Measurements from ENCODE around the gene SPECC1L.
A peak's percentile ranks its signal among the peaks of the same experiment; 100 is the strongest.

Gene SPECC1L

GRCh38 chr22:24430431-24431308 is 160.0 kb downstream of the SPECC1L start:
- DNase-seq (ENCODE audit: low spot score) = no peak

DNA sequence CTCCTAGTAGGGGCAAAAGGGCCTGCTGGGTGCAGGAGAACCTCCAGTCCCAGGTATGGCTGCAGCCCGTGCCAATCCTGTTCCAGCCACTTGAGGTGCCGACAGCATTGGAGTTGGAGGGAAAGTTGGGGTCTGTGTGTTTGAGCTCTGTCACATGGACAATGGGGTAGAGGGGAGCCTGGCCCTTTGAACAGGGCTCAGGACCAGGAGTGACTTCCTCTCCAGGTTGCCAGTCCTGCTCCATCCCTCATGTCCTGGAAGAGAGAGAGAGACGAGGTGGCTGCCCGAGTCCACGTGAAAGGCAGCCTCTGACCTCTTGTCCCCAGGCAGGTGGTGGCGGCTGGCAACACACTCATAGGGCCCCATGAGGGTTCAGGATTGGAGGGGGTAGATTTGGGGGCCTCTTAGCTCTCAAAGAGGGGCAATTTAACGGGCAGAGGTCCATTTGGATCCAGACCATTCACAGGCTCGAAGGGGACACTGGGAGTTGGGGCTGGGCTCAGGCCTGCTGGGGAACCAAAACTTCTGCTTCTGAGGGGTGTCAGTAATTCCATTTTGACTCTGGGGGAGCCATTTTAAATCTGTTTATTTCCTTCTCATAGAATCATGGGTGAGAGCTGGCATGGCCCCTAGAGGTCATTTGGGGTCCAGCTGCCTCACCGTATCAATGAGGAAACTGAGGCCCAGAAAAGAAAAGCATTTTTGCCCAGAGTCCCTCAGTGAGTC is 160.8 kb downstream of the SPECC1L start:
- no peak for DNase-seq (ENCODE audit: low spot score)

- DNase-seq (ENCODE audit: low spot score) = peak; percentile 20
These were observed 161.6 kb downstream of the SPECC1L start for GRCh38 chr22:24432059-24432853.

- no peak for DNase-seq (ENCODE audit: low spot score)
These were observed 162.6 kb downstream of the SPECC1L start for GRCh38 chr22:24433001-24433827.

- DNase-seq (ENCODE audit: low spot score) = no peak
These were observed 163.3 kb downstream of the SPECC1L start for GRCh38 chr22:24433828-24434470.

DNA sequence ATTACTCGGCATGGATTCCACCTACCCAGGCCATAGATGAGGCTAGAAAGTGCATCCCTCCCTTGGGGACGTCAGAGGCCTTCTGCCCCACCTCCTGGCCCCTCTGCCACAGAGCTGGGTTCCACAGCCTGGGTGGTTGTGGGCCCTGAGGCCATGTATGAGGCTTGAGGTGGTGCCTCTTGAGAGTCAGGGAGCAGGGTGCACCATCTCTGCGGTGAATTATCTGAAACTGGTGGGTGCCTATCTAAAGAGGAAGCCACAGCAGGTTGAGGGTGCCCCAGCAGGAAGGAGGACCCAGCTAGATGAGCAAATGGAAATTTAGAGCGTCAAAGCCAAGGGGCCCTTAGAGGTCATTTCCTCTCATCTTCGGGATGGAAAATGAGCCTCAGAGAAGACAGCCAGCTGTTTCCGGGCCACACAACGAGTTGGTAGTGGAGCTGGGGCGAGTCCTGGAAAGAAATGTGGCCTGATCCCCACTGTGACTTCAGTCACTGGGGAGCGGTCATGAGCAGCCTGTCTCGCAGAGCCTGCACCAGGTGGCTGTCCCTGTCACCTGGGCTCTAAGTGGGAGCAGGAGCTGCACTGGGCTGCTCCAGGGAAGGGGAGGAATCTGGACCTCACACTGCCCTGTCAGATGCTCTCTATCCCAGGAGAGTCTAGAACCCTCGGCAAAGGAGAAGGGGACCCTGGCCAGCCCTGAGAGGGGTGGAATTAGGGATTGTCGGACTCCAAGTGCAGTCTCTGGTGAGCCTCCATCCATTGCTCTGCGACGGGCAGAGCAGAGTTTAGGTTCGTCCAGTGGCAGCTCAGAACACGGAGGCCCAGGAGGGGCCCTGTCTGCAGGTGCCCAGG is 164.1 kb downstream of the SPECC1L start:
- DNase-seq (ENCODE audit: low spot score) = no peak

DNA sequence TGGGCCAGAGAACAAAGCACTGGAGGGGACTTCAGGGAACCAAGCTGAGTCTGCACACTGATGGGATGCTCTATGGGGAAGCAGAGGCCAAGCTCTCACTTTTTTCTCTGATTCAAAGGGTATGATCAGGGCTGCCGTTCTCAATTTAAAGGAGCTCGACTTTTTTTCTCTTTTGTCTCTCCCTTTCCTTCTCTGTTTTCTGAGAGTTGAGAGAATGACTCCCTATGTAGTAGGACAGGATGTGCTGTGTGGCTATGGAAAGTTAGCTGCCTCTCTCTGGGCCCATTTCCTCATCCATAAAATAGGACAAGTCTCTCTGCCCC is 164.7 kb downstream of the SPECC1L start:
- DNase-seq (ENCODE audit: low spot score) = no peak

DNA sequence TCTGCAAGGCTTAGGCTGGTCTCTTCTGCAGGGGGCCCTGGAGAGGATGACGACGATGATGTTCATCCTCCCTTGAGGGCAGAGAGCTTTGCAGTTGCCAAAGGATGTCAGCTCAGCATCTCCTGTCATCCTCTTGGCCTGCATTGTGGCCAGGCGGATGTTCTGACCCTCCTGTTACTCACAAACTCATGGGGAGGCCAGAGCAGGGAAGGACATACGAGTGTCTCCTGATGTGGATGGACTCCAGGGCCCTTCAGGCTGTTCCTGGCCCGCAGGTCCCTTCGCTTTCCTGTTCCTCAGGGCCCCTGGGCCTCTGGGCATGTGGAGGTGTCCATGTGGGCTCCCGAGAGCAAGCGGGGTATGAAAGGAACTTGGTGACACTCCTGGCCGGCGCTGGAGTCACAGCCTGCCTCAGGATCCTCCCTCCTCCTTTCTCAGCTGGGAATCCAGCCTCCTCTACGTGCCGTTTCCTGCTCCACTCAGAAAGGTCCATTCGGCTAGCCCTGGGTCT is 165.3 kb downstream of the SPECC1L start:
- no peak for DNase-seq (ENCODE audit: low spot score)

GRCh38 chr22:24436553-24436952 is 165.9 kb downstream of the SPECC1L start:
- DNase-seq (ENCODE audit: low spot score) = no peak

GRCh38 chr22:24437091-24437490 is 166.5 kb downstream of the SPECC1L start:
- no peak for DNase-seq (ENCODE audit: low spot score)

DNA sequence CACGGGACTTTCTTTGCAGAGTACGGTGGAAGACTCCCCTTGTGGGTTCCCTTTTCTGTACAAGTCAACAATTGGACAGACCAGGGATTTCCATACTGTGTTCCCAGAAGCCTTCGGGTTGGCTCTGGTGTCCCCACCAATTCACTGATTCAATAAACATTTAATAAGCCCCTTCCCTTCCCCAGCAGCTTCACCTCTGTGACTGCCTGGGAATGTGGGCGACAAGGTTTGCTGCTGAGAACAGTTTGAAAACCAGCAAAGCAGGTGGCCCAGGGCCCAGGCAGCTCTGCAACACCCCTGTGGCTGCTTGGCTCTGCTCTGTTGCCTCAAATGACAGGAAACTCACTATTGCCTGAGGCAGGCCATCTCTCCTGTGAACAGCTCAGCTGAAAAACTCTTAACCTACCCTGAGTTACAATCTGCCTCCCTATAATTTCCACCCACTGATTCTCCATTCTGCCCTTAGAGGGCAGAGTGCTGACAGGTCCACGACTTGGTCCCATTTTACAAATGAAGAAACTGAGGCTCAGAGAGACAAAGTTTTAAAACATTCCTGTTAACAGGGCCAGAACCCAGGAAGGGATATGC is 167.2 kb downstream of the SPECC1L start:
- no peak for DNase-seq (ENCODE audit: low spot score)

GRCh38 chr22:24440270-24440717 is 169.7 kb downstream of the SPECC1L start:
- DNase-seq (ENCODE audit: low spot score) = no peak

DNA sequence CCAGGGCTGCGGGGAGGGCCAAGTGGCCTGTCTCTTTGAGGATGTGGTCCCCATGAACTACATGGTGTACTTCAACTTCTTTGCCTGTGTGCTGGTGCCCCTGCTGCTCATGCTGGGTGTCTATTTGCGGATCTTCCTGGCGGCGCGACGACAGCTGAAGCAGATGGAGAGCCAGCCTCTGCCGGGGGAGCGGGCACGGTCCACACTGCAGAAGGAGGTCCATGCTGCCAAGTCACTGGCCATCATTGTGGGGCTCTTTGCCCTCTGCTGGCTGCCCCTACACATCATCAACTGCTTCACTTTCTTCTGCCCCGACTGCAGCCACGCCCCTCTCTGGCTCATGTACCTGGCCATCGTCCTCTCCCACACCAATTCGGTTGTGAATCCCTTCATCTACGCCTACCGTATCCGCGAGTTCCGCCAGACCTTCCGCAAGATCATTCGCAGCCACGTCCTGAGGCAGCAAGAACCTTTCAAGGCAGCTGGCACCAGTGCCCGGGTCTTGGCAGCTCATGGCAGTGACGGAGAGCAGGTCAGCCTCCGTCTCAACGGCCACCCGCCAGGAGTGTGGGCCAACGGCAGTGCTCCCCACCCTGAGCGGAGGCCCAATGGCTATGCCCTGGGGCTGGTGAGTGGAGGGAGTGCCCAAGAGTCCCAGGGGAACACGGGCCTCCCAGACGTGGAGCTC is 170.2 kb downstream of the SPECC1L start:
- DNase-seq (ENCODE audit: low spot score) = no peak

GRCh38 chr22:24441406-24442351 is 171.0 kb downstream of the SPECC1L start:
- DNase-seq (ENCODE audit: low spot score) = no peak

DNA sequence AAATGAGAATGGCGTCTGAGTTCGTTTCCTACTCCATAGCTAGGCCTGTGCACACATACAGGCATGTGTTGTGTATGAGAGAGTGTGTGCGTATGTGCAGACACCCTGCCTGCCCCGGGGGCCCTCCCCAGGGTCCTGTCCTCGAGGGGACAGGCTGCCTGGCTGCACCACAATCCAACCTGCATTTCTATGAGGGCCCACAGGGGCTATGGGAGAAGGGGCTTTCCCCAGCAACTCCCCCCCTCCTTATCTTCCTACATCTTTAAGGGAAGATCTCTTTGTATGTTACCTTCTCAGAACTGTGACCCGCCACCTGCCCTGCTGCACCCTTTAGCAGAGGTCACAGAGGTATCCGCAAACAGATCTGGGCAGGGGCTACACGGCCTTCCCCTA is 171.7 kb downstream of the SPECC1L start:
- no peak for DNase-seq (ENCODE audit: low spot score)

GRCh38 chr22:24443668-24444067 is 173.0 kb downstream of the SPECC1L start:
- no peak for DNase-seq (ENCODE audit: low spot score)

GRCh38 chr22:24444251-24444650 is 173.6 kb downstream of the SPECC1L start:
- no peak for DNase-seq (ENCODE audit: low spot score)

Measured in hematopoietic multipotent progenitor cell treated with erythropoietin and hydrocortisone succinate and interleukin-3 and kit ligand, for 17 days (in vitro differentiated cells).